NCI-H774 (cell line): ENCODE data around the gene GRAMD1B.
"Not testable (repeated sequence)": the region's sequence is repeated elsewhere in the genome, so short reads cannot be mapped to it uniquely, and the experiment has no call there.

Experiments
- DNase-seq: peaks from one replicate; lab custom pipeline; 2025; lab: John Stamatoyannopoulos, UW

Gene GRAMD1B

GRCh38 chr11:123641495-123641840, 211.4 kb downstream of the GRAMD1B start:
- no peak for DNase-seq

GRCh38 chr11:123642435-123642834, 212.4 kb downstream of the GRAMD1B start:
- DNase-seq, result no peak

GRCh38 chr11:123645286-123645975, 215.4 kb downstream of the GRAMD1B start:
- no peak for DNase-seq

- no peak for DNase-seq
These were observed 220.8 kb downstream of the GRAMD1B start for GRCh38 chr11:123650901-123651300.

GRCh38 chr11:123652599-123652998, 222.5 kb downstream of the GRAMD1B start:
- no peak for DNase-seq

GRCh38 chr11:123653483-123653826, 223.4 kb downstream of the GRAMD1B start:
- no peak for DNase-seq

GRCh38 chr11:123653827-123654565, 223.9 kb downstream of the GRAMD1B start:
- DNase-seq, result peak; percentile 56

- peak; percentile 89 for DNase-seq
These were observed 224.6 kb downstream of the GRAMD1B start, which contains the start of gene SCN3B for GRCh38 chr11:123654566-123655081. Gene SCN3B, minus strand, starts transcription at chr11:123654624. Its CDS starts 823 bp downstream, at chr11:123653801.

- DNase-seq, result no peak
These were observed 229.2 kb downstream of the GRAMD1B start for GRCh38 chr11:123659311-123659710.

GRCh38 chr11:123659965-123660364, 229.9 kb downstream of the GRAMD1B start:
- not testable (repeated sequence) for DNase-seq

GRCh38 chr11:123665306-123665705, 235.2 kb downstream of the GRAMD1B start:
- no peak for DNase-seq

- no peak for DNase-seq
These were observed 240.0 kb downstream of the GRAMD1B start for GRCh38 chr11:123670081-123670480.

- DNase-seq, result no peak
These were observed 241.5 kb downstream of the GRAMD1B start for GRCh38 chr11:123671534-123671933.

- no peak for DNase-seq
These were observed 242.5 kb downstream of the GRAMD1B start for GRCh38 chr11:123672568-123672967.

GRCh38 chr11:123674297-123674696, 244.2 kb downstream of the GRAMD1B start:
- DNase-seq, result no peak
